HEK293 (cell line): ENCODE measurements around the gene CEND1.

ENCODE experiments used
- CTCF ChIA-PET: fragments of 350-600 bp; formaldehyde crosslinking; extraction: SDS; loops from one replicate; lab custom pipeline; 2021; ENCODE audit warnings: antibody characterized with exemption; lab: Yijun Ruan, JAX
- POLR2A ChIA-PET: fragments of 300-600 bp; formaldehyde crosslinking; extraction: SDS; loops from one replicate; lab custom pipeline; 2020; ENCODE audit warnings: antibody characterized with exemption, inconsistent platforms; lab: Yijun Ruan, JAX
- H3K27ac ChIP-seq: fragments of 200-500 bp; sonication (Bioruptor generic); 2 replicates; pipeline ENCODE4 v1.5.1; 2014; ENCODE audit warnings: low read depth, low read length, control low read depth, inconsistent platforms; ENCODE audit errors: extremely low read depth
- H3K36me3 ChIP-seq, 2 experiments: fragments of 200-500 bp in 1 of 2; sonication (Bioruptor generic) in 1 of 2; 1 replicate in 1 of 2; 2 replicates in 1 of 2; pipeline ENCODE4 v1.5.1; 2014 to 2017; ENCODE audit warnings: inconsistent platforms in 2 of 2, low read length in 2 of 2; ENCODE audit not compliant: control insufficient read depth in 2 of 2, insufficient read depth in 1 of 2
- H3K4me1 ChIP-seq: fragments of 200-500 bp; sonication (Bioruptor generic); 2 replicates; pipeline ENCODE4 v1.5.1; 2014; ENCODE audit warnings: mild to moderate bottlenecking, low read length, inconsistent platforms; ENCODE audit not compliant: control insufficient read depth, insufficient read depth
- H3K4me3 ChIP-seq: 2 replicates; pipeline ENCODE4 v1.5.1; 2011; ENCODE audit warnings: low read depth, mild to moderate bottlenecking, control low read depth, low read length, moderate library complexity
- H3K9me3 ChIP-seq: fragments of 200-500 bp; sonication (Bioruptor generic); 2 replicates; pipeline ENCODE4 v1.5.1; 2014; ENCODE audit warnings: low read depth, low read length, inconsistent platforms; ENCODE audit not compliant: control insufficient read depth, insufficient read depth
- SCRT1 ChIP-seq: fragments of 450-650 bp; formaldehyde crosslinking; IDR thresholded peaks from 2 replicates; pipeline ENCODE4 v1.5.1; 2016; ENCODE audit warnings: missing biosample characterization, missing genetic modification characterization, borderline replicate concordance
- ZBTB8A ChIP-seq: fragments of 450-650 bp; formaldehyde crosslinking; IDR thresholded peaks from 2 replicates; pipeline ENCODE4 v1.5.1; 2016; ENCODE audit warnings: missing biosample characterization, missing genetic modification characterization
- ZFHX2 ChIP-seq: fragments of 450-650 bp; formaldehyde crosslinking; conservative IDR thresholded peaks from 2 replicates; pipeline ENCODE4 v1.5.1; 2016; ENCODE audit warnings: missing biosample characterization, missing genetic modification characterization
- ZFP3 ChIP-seq: fragments of 450-650 bp; formaldehyde crosslinking; IDR thresholded peaks from 2 replicates; pipeline ENCODE4 v1.5.1; 2016; ENCODE audit warnings: low read depth, missing biosample characterization, missing genetic modification characterization
- ZNF146 ChIP-seq: fragments of 450-650 bp; formaldehyde crosslinking; IDR thresholded peaks from 2 replicates; pipeline ENCODE4 v1.5.1; 2016; ENCODE audit warnings: missing biosample characterization, missing genetic modification characterization
- ZNF184 ChIP-seq: fragments of 450-650 bp; IDR thresholded peaks from 2 replicates; pipeline ENCODE4 v1.5.1; 2018; ENCODE audit warnings: missing biosample characterization, mild to moderate bottlenecking, missing genetic modification characterization
- ZNF292 ChIP-seq: fragments of 450-650 bp; formaldehyde crosslinking; IDR thresholded peaks from 2 replicates; pipeline ENCODE4 v1.5.1; 2016; ENCODE audit warnings: low read depth, missing biosample characterization, missing genetic modification characterization, borderline replicate concordance
- ZNF324 ChIP-seq: fragments of 450-650 bp; formaldehyde crosslinking; IDR thresholded peaks from 2 replicates; pipeline ENCODE4 v1.5.1; 2016; ENCODE audit warnings: missing biosample characterization, missing genetic modification characterization
- ZNF48 ChIP-seq: fragments of 450-650 bp; formaldehyde crosslinking; IDR thresholded peaks from 2 replicates; pipeline ENCODE4 v1.5.1; 2016; ENCODE audit warnings: missing biosample characterization, missing genetic modification characterization
- ZNF510 ChIP-seq: fragments of 450-650 bp; formaldehyde crosslinking; IDR thresholded peaks from 2 replicates; pipeline ENCODE4 v1.5.1; 2018; ENCODE audit warnings: mild to moderate bottlenecking, missing genetic modification characterization, missing biosample characterization; ENCODE audit not compliant: insufficient replicate concordance
- ZNF660 ChIP-seq: fragments of 450-650 bp; IDR thresholded peaks from 2 replicates; pipeline ENCODE4 v1.5.1; 2018; ENCODE audit warnings: missing biosample characterization, mild to moderate bottlenecking, missing genetic modification characterization
- ZNF791 ChIP-seq: fragments of 450-650 bp; formaldehyde crosslinking; IDR thresholded peaks from 2 replicates; pipeline ENCODE4 v1.5.1; 2016; ENCODE audit warnings: missing biosample characterization, missing genetic modification characterization
- ZNF830 ChIP-seq: fragments of 450-650 bp; IDR thresholded peaks from 2 replicates; pipeline ENCODE4 v1.5.0; 2018; ENCODE audit warnings: missing biosample characterization, missing genetic modification characterization, low read depth, mild to moderate bottlenecking, moderate library complexity
- ZSCAN16 ChIP-seq: fragments of 450-650 bp; formaldehyde crosslinking; IDR thresholded peaks from 2 replicates; pipeline ENCODE4 v1.5.1; 2016; ENCODE audit warnings: missing biosample characterization, missing genetic modification characterization
- ZSCAN23 ChIP-seq: fragments of 450-650 bp; formaldehyde crosslinking; IDR thresholded peaks from 2 replicates; pipeline ENCODE4 v1.5.1; 2016; ENCODE audit warnings: missing biosample characterization, missing genetic modification characterization
- TF ChIP-seq, protein P1 (sequence below): fragments of 450-650 bp; formaldehyde crosslinking; IDR thresholded peaks from 2 replicates; pipeline ENCODE4 v1.5.1; 2016; ENCODE audit warnings: missing biosample characterization, missing genetic modification characterization
- TF ChIP-seq, protein P2 (sequence below): fragments of 450-650 bp; formaldehyde crosslinking; conservative IDR thresholded peaks from 2 replicates; pipeline ENCODE4 v1.5.1; 2016; ENCODE audit warnings: low read depth, missing biosample characterization, missing genetic modification characterization
- TF ChIP-seq, protein P3 (sequence below): fragments of 450-650 bp; formaldehyde crosslinking; IDR thresholded peaks from 2 replicates; pipeline ENCODE4 v1.5.1; 2016; ENCODE audit warnings: missing biosample characterization, missing genetic modification characterization, low read depth
- TF ChIP-seq, protein P4 (sequence below): fragments of 450-650 bp; formaldehyde crosslinking; IDR thresholded peaks from 2 replicates; pipeline ENCODE4 v1.5.1; 2016; ENCODE audit warnings: missing biosample characterization, missing genetic modification characterization
- TF ChIP-seq, protein P5 (sequence below): fragments of 450-650 bp; formaldehyde crosslinking; IDR thresholded peaks from 2 replicates; pipeline ENCODE4 v1.5.1; 2017; ENCODE audit warnings: missing biosample characterization, missing genetic modification characterization
- TF ChIP-seq, protein P6 (sequence below): fragments of 450-650 bp; formaldehyde crosslinking; IDR thresholded peaks from 2 replicates; pipeline ENCODE4 v1.5.1; 2016; ENCODE audit warnings: missing biosample characterization, missing genetic modification characterization, low read depth

Gene CEND1

DNA sequence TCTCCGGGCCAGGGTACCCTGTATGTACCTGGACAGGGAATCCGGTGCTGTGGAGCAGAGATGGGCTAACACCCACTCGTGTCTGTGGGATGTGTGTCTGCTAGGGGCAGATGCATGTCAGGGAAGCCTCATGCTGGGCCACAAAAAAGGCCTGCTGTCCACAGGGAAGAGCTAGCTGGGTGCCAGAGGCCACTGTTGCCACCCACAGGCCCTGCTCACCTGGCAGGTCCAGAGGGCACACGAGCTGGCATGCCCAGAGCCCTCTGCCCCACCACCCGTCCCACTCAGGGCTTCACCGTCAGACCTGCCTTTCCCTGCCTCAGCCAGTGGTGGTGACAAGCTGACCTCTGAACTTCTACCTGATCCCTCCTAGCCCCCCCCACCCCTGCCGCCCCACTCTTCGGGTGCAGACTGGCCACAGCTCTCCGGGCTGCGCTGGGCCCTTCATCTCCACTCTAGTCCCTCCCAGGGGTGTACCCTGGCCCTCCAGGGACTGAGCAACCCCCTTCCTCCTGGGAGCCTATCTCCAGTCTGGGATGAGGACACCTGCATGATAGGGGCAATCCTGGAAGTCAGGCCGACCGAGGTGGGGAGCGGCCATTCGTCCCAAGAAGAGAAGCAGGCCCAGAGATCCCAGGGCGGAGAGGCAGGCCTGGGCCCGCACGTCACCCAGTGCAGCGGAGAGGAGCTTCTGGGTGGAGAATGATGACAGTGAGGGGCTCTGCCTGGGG is 6.8 kb upstream of the CEND1 start:
- ChIA-PET CTCF (interaction anchor here (0.6 to 0.9 kb wide), 2 partner anchors 11 to 52 kb away, joined by 3 read pairs; no protein-coding TSS in a partner anchor), POLR2A (interaction anchor here (0.5 to 1.8 kb wide), 11 partner anchors 13 to 261 kb away, joined by 3 to 10 read pairs (median 4); partner anchors contain the start of genes HRAS, PNPLA2, RPLP2 and TSPAN4)
- Histone ChIP-seq H3K36me3 (peaks cover 0 to 58% of the 10 kb centered on the region in 2 experiments; a peak in 1 of 3 replicates), H3K9me3 (no peaks in the 10 kb centered on the region), H3K27ac (no peak overlapping the region; the same call in 1 of the 2 replicates), H3K4me1 (peaks cover 6% of the 10 kb centered on the region), H3K4me3 (peak overlapping the region; percentile 90)
- TF ChIP-seq SCRT1 (tag by site-specific recombination) (no peak), ZNF660 (tag by site-specific recombination) (0 out of 2 replicates have a peak, but pooled peaks have one; percentile 34), ZNF324 (tag by site-specific recombination) (no peak), ZSCAN23 (tag by site-specific recombination) (no peak), ZNF184 (tag by site-specific recombination) (no peak), ZNF48 (tag by site-specific recombination) (no peak), ZNF292 (tag by site-specific recombination) (no peak), ZSCAN16 (tag by site-specific recombination) (no peak), ZBTB8A (tag by site-specific recombination) (peak; percentile 49; the same call in 1 of the 2 replicates), ZNF510 (no peak), ZNF146 (tag by site-specific recombination) (no peak), ZFHX2 (tag by site-specific recombination) (no peak), ZNF791 (tag by site-specific recombination) (no peak), ZNF830 (tag by site-specific recombination) (no peak), ZFP3 (no peak)
- TF ChIP-seq, protein P1, sequence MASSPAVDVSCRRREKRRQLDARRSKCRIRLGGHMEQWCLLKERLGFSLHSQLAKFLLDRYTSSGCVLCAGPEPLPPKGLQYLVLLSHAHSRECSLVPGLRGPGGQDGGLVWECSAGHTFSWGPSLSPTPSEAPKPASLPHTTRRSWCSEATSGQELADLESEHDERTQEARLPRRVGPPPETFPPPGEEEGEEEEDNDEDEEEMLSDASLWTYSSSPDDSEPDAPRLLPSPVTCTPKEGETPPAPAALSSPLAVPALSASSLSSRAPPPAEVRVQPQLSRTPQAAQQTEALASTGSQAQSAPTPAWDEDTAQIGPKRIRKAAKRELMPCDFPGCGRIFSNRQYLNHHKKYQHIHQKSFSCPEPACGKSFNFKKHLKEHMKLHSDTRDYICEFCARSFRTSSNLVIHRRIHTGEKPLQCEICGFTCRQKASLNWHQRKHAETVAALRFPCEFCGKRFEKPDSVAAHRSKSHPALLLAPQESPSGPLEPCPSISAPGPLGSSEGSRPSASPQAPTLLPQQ (tag by site-specific recombination): 0 out of 2 replicates have a peak, but pooled peaks have one; percentile 10
- TF ChIP-seq, protein P2, sequence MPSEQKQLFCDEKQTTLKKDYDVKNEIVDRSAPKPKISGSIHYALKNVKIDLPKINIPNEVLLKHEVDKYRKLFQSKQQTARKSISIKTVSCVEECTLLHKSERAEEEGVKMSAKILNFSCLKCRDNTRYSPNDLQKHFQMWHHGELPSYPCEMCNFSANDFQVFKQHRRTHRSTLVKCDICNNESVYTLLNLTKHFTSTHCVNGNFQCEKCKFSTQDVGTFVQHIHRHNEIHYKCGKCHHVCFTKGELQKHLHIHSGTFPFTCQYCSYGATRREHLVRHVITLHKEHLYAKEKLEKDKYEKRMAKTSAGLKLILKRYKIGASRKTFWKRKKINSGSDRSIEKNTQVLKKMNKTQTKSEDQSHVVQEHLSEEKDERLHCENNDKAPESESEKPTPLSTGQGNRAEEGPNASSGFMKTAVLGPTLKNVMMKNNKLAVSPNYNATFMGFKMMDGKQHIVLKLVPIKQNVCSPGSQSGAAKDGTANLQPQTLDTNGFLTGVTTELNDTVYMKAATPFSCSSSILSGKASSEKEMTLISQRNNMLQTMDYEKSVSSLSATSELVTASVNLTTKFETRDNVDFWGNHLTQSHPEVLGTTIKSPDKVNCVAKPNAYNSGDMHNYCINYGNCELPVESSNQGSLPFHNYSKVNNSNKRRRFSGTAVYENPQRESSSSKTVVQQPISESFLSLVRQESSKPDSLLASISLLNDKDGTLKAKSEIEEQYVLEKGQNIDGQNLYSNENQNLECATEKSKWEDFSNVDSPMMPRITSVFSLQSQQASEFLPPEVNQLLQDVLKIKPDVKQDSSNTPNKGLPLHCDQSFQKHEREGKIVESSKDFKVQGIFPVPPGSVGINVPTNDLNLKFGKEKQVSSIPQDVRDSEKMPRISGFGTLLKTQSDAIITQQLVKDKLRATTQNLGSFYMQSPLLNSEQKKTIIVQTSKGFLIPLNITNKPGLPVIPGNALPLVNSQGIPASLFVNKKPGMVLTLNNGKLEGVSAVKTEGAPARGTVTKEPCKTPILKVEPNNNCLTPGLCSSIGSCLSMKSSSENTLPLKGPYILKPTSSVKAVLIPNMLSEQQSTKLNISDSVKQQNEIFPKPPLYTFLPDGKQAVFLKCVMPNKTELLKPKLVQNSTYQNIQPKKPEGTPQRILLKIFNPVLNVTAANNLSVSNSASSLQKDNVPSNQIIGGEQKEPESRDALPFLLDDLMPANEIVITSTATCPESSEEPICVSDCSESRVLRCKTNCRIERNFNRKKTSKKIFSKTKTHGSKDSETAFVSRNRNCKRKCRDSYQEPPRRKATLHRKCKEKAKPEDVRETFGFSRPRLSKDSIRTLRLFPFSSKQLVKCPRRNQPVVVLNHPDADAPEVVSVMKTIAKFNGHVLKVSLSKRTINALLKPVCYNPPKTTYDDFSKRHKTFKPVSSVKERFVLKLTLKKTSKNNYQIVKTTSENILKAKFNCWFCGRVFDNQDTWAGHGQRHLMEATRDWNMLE (tag by site-specific recombination): no peak
- TF ChIP-seq, protein P3, sequence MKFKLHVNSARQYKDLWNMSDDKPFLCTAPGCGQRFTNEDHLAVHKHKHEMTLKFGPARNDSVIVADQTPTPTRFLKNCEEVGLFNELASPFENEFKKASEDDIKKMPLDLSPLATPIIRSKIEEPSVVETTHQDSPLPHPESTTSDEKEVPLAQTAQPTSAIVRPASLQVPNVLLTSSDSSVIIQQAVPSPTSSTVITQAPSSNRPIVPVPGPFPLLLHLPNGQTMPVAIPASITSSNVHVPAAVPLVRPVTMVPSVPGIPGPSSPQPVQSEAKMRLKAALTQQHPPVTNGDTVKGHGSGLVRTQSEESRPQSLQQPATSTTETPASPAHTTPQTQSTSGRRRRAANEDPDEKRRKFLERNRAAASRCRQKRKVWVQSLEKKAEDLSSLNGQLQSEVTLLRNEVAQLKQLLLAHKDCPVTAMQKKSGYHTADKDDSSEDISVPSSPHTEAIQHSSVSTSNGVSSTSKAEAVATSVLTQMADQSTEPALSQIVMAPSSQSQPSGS (tag by site-specific recombination): no peak
- TF ChIP-seq, protein P4, sequence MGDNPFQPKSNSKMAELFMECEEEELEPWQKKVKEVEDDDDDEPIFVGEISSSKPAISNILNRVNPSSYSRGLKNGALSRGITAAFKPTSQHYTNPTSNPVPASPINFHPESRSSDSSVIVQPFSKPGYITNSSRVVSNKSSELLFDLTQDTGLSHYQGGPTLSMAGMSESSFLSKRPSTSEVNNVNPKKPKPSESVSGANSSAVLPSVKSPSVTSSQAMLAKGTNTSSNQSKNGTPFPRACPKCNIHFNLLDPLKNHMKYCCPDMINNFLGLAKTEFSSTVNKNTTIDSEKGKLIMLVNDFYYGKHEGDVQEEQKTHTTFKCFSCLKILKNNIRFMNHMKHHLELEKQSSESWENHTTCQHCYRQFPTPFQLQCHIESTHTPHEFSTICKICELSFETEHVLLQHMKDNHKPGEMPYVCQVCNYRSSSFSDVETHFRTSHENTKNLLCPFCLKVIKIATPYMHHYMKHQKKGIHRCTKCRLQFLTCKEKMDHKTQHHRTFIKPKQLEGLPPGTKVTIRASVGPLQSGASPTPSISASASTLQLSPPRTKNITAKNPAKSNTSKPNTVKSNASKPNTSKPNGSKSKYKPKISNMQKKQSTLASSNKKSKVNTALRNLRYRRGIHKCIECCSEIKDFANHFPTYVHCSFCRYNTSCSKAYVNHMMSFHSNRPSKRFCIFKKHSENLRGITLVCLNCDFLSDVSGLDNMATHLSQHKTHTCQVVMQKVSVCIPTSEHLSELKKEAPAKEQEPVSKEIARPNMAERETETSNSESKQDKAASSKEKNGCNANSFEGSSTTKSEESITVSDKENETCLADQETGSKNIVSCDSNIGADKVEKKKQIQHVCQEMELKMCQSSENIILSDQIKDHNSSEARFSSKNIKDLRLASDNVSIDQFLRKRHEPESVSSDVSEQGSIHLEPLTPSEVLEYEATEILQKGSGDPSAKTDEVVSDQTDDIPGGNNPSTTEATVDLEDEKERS (tag by site-specific recombination): no peak
- TF ChIP-seq, protein P5, sequence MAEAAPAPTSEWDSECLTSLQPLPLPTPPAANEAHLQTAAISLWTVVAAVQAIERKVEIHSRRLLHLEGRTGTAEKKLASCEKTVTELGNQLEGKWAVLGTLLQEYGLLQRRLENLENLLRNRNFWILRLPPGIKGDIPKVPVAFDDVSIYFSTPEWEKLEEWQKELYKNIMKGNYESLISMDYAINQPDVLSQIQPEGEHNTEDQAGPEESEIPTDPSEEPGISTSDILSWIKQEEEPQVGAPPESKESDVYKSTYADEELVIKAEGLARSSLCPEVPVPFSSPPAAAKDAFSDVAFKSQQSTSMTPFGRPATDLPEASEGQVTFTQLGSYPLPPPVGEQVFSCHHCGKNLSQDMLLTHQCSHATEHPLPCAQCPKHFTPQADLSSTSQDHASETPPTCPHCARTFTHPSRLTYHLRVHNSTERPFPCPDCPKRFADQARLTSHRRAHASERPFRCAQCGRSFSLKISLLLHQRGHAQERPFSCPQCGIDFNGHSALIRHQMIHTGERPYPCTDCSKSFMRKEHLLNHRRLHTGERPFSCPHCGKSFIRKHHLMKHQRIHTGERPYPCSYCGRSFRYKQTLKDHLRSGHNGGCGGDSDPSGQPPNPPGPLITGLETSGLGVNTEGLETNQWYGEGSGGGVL (tag by site-specific recombination): no peak
- TF ChIP-seq, protein P6, sequence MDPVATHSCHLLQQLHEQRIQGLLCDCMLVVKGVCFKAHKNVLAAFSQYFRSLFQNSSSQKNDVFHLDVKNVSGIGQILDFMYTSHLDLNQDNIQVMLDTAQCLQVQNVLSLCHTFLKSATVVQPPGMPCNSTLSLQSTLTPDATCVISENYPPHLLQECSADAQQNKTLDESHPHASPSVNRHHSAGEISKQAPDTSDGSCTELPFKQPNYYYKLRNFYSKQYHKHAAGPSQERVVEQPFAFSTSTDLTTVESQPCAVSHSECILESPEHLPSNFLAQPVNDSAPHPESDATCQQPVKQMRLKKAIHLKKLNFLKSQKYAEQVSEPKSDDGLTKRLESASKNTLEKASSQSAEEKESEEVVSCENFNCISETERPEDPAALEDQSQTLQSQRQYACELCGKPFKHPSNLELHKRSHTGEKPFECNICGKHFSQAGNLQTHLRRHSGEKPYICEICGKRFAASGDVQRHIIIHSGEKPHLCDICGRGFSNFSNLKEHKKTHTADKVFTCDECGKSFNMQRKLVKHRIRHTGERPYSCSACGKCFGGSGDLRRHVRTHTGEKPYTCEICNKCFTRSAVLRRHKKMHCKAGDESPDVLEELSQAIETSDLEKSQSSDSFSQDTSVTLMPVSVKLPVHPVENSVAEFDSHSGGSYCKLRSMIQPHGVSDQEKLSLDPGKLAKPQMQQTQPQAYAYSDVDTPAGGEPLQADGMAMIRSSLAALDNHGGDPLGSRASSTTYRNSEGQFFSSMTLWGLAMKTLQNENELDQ (tag by site-specific recombination): no peak
